ENCODE data around the gene MSANTD1.

DNA sequence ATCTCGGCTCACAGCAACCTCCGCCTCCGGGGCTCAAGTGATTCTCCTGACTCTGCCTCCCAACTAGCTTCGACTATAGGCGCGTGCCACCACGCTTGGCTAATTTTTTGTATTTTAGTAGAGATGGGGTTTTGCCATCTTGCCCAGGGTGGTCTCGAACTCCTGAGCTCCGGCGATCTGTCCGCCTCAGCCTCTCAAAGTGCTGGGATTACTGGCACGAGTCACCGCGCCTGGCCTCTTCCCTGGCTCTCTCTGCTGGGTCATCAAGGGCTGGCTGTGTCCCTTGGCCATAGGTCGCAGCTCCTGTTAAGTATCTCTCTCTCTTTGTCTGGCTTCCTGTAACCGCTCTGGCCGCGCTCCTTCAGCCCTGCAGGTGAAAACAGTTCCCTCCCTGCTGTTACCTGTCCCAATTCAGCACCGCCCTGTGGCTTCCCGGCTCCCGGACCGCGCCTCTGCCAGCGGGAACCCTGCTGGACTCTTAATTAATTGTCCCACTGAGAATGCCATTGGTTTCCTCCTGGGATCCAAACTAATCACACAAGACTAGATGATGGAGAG, 42.5 kb downstream of the MSANTD1 start:
- TF ChIP-seq EP300 (IDR thresholded peaks at IDR 0.05): no peak
- TF ChIP-seq, protein P1, sequence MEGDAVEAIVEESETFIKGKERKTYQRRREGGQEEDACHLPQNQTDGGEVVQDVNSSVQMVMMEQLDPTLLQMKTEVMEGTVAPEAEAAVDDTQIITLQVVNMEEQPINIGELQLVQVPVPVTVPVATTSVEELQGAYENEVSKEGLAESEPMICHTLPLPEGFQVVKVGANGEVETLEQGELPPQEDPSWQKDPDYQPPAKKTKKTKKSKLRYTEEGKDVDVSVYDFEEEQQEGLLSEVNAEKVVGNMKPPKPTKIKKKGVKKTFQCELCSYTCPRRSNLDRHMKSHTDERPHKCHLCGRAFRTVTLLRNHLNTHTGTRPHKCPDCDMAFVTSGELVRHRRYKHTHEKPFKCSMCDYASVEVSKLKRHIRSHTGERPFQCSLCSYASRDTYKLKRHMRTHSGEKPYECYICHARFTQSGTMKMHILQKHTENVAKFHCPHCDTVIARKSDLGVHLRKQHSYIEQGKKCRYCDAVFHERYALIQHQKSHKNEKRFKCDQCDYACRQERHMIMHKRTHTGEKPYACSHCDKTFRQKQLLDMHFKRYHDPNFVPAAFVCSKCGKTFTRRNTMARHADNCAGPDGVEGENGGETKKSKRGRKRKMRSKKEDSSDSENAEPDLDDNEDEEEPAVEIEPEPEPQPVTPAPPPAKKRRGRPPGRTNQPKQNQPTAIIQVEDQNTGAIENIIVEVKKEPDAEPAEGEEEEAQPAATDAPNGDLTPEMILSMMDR (IDR thresholded peaks at IDR 0.05): no peak
